SJCRH30 (cell line): ENCODE data around the gene ZMYND10. TPM values are rescaled to one million over a fixed set of nuclear protein-coding genes. Genes with fewer than 3 reads are reported as not detected.

ENCODE experiments used
- DNase-seq, 2 experiments: peaks; one replicate each; pipeline ENCODE4 v3.0.0-alpha.2; 2015 to 2020
- H3K27ac ChIP-seq: fragments of 250-450 bp; sonication (Bioruptor Pico); 2 replicates; pipeline ENCODE4 v1.5.1; 2020; ENCODE audit warnings: mild to moderate bottlenecking, moderate library complexity
- H3K27me3 ChIP-seq: fragments of 250-450 bp; sonication (Bioruptor Pico); 2 replicates; pipeline ENCODE4 v1.5.1; 2020; ENCODE audit warnings: mild to moderate bottlenecking, moderate library complexity
- H3K36me3 ChIP-seq: fragments of 250-450 bp; sonication (Bioruptor Pico); 2 replicates; pipeline ENCODE4 v1.5.1; 2020; ENCODE audit warnings: mild to moderate bottlenecking, moderate library complexity
- H3K4me1 ChIP-seq: fragments of 250-450 bp; sonication (Bioruptor Pico); 2 replicates; pipeline ENCODE4 v1.5.1; 2020; ENCODE audit warnings: mild to moderate bottlenecking, moderate library complexity
- H3K4me3 ChIP-seq: fragments of 250-450 bp; sonication (Bioruptor Pico); 2 replicates; pipeline ENCODE4 v1.5.1; 2020; ENCODE audit warnings: mild to moderate bottlenecking, moderate library complexity
- H3K9me3 ChIP-seq: fragments of 250-450 bp; sonication (Bioruptor Pico); replicated peaks from 2 replicates; pipeline ENCODE4 v1.5.1; 2020; ENCODE audit warnings: mild to moderate bottlenecking, moderate library complexity
- total RNA-seq: library from RNA; depleted of rRNA; stranded (reverse); fragments of >200 nt; shearing (Covaris generic); gene quantifications from 2 replicates; pipeline ENCODE4 v1.2.3, GENCODE V29; 2014

The ZMYND10 gene
- total RNA-seq, 1 experiment from 2014 or later: 0.99 TPM

DNA sequence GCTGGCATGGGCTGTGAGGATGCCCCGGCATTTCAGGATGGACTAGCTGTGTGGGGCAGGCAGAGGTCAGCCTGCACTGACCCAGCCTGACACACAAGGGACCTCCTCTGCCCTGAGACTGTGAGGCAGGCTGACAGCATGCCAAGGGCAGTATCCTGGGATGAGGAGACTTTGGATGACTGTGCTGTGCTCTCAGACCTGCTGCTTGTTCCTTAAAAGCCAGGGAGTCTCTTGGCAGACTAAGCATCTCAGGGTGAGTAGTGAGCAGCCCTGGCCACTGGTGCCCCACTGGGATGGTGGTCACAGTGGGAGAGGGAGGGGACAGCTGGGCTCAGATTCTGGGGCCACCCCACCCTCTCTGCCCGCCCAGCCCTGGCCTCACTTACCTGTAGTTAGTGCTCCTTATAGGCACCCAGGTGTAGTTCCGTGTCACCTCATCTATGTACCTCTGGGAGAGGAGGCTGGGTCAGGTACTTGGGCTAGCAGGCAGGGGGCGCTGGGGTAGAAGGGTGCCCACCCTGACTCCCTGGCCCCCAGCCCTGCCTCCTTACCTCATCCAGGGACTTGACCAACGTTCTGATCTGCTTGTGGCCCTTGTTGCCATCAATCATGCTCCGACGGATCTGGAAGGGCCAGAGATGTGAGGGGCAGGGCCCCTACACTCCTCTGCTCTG, 29.9 kb upstream of the ZMYND10 start:
- no peaks in the 10 kb centered on the region for H3K9me3 ChIP-seq
- H3K4me3 ChIP-seq: no peak overlapping the region
- H3K4me1 ChIP-seq: no peaks in the 10 kb centered on the region
- H3K27ac ChIP-seq: no peak overlapping the region
- DNase-seq: no peak
- no peaks in the 10 kb centered on the region for H3K36me3 ChIP-seq
- peaks cover 17% of the 10 kb centered on the region for H3K27me3 ChIP-seq

DNA sequence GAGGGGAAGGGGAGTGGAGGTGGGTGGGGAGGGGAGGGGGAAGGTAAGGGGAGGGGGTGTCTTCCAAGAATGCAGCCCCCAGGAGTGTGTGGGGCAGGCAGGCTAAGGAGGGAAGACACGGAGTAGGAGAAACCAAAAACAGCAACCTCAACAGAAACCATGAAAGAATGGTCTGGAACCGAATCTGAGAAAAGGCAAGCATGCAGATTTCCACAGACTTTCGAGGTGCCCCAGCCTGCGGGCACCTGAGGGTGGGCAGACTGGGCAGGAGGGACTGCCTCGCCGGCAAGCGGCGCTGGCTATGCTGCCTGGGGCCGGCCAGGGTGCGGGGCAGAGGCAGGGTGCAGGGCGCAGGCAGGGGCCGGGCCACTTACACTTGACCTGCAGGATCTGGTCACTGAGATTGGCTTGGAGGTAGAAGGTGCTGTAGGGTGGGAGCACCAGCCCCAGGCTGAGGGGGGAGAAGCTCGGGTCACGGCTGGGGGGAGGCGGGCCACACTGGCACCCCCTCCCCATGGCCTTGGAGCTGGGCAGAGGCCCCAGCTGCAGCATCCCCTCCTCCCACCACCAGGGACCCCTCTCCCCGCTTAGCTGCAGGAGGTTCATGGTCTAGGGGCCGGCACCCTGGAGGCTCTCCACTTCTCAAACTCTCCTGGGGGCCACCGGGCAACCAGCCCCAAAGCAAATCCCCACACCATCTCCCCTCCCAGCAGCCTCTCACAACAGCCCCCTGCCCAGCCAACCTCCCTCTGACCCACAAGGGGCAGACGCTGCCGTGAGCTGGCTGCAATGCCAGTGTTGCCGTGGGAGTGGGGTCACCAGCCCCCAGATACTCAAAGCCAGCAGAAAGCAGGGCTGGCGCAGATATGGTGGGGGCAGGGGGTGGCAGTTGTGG, 29.1 kb upstream of the ZMYND10 start:
- no peaks in the 10 kb centered on the region for H3K36me3 ChIP-seq
- no peak overlapping the region for H3K27ac ChIP-seq
- no peaks in the 10 kb centered on the region for H3K9me3 ChIP-seq
- H3K27me3 ChIP-seq: peaks cover 21% of the 10 kb centered on the region
- H3K4me3 ChIP-seq: no peak overlapping the region
- DNase-seq: no peak
- H3K4me1 ChIP-seq: no peaks in the 10 kb centered on the region

DNA sequence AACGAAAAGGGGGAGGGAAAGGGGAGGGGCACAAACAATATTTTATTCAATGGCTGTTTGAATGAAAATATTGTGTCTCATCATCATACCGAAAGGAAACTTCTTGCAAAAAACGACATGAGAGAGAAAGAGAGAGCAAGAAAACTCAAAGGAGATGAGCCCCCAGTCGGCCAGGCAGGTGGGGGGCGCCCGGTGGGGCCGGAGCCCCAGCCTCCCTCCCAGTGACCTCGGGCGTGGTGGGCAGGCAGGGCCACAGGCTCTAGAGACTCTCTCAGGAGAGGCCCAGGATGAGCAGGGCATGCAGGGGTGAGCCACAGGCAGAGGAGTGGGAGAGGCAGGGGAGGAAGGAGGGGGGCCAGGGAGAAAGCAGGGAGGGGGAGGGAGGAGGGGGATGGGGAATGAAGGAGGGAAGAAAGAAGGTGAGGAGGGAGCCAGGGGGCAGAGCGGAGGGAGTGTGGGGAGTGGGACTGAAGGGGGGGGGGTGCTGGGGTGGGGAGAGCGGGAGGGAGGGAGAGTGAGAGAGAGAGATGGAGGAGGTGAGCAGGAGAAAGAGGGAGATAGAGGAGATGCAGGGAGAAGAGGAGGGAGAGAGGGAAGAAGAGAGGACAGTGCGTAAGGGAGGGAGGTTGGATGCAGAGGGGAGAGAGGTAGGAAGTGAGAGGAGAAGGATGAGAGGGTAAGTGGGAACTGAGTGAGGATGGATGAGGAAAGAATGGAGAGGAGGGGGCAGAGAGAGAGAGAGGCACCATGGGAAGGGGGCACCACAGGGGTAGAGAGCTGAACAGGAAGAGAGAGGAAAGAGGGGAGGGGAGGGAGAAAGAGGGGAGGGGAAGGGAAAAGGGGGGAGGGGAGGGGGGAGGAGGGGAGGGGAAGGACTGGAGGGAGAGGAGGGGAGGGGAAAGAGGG, 27.9 kb upstream of the ZMYND10 start:
- Histone ChIP-seq H3K9me3 (no peaks in the 10 kb centered on the region), H3K4me1 (no peaks in the 10 kb centered on the region), H3K4me3 (no peak overlapping the region), H3K27me3 (peaks cover 23% of the 10 kb centered on the region), H3K36me3 (no peaks in the 10 kb centered on the region), H3K27ac (no peak overlapping the region)
- no peak for DNase-seq

DNA sequence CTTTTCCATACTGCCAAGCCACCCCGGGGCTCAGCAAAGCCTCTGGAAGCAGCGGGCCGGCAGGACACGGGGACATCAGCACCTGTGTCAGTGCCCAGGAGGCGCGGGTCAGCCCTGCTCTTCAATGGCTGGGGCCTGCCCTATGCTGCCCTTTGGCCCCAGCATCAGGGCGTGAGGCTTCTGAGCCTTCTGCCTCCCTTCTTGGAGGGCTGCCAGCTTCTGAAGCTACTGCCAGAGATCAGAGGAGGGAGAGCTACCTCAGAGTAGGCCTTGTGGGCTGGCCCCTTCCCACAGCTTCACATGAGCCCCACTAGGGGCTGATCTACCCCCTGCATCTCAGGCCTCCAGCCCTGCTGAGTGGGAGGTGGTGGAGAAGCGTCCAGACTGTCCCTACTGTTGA, 26.8 kb upstream of the ZMYND10 start:
- no peak overlapping the region for H3K4me3 ChIP-seq
- H3K36me3 ChIP-seq: no peaks in the 10 kb centered on the region
- H3K27me3 ChIP-seq: peaks cover 23% of the 10 kb centered on the region
- H3K4me1 ChIP-seq: no peaks in the 10 kb centered on the region
- no peak overlapping the region for H3K27ac ChIP-seq
- H3K9me3 ChIP-seq: no peaks in the 10 kb centered on the region
- peak in 1 of 2 experiments; percentile 22 for DNase-seq

DNA sequence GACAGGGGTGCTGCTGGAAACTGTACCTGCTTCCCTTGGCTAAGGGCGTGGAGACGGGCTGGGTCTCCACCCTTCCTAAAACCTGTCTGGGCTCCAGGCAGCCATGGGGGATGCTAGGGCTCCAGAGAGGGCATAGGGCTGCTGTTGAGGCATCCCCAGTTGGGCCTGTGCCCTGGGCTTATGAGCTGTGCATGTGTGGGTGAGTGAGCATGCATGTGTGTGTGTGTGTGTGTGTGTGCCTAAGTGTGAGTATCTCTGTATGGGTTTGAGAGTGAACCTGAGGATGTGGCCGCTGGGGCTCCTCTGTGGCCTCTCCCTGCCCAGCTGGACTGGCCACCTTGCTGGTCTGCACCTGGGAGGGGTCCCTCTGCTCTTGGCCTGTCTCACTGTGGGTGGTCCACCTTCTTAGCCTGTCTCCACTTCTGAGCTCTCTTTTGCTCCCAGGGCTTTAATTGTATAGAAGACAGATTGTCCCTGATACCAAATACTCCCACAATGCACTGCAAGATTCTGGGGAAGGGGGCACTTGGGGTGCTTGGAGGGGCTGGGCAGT, 25.7 kb upstream of the ZMYND10 start:
- DNase-seq: no peak
- H3K27ac ChIP-seq: no peak overlapping the region
- no peak overlapping the region for H3K4me3 ChIP-seq
- no peaks in the 10 kb centered on the region for H3K4me1 ChIP-seq
- peaks cover 23% of the 10 kb centered on the region for H3K27me3 ChIP-seq
- no peaks in the 10 kb centered on the region for H3K9me3 ChIP-seq
- H3K36me3 ChIP-seq: no peaks in the 10 kb centered on the region

DNA sequence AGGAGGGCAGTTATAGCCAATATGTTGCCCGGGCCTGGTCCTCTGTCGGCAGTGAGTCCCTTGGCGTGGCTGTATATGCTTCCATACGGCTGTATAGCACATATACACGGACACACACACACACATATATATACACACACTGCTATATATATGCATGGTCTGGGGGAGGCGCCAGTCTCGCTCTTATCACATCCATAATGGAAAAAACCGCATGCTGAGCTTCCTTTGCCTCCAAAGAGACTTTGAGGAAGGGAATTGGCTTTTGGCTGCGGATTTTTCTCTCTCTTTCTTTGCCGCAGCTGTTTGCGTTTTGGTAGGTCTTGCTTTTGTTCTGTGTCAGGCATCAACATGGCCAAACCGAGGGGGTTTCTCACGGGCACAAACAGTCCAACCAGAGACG, 25.1 kb upstream of the ZMYND10 start:
- Histone ChIP-seq H3K4me3 (no peak overlapping the region), H3K27me3 (peaks cover 23% of the 10 kb centered on the region), H3K4me1 (no peaks in the 10 kb centered on the region), H3K36me3 (no peaks in the 10 kb centered on the region), H3K9me3 (no peaks in the 10 kb centered on the region), H3K27ac (no peak overlapping the region)
- DNase-seq: peak in 1 of 2 experiments; percentile 36

DNA sequence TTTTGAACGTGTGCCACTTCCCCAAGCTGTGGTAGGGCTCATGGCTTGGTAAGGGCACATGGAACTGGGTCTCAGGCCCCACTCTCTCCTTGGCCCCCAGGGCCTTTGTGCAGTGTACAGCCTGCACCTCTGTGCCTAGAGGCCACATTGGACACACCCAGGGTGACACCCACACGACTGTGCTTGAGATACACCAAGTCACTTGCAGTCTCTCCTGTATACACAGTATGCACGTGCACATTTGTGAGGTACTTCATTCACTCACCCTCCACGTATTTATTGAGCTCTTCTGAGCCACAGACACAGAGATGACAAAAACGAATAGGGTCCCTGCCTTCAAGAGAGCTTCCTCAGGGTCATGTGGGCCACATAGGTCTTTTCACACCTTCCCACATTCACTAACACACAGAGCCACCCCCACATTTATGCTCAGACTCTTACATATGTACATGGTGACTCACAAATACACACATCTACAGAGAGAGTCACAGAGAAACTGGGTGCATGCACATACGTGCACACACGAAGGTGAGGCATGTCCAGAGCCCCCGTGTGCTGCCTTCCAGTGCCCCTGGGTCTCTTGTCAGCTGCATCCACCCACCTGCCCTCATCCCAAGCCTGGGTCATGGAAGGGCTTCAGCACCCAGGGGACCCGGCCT, 23.6 kb upstream of the ZMYND10 start:
- no peak overlapping the region for H3K27ac ChIP-seq
- no peaks in the 10 kb centered on the region for H3K36me3 ChIP-seq
- H3K4me3 ChIP-seq: no peak overlapping the region
- H3K4me1 ChIP-seq: no peaks in the 10 kb centered on the region
- peaks cover 23% of the 10 kb centered on the region for H3K27me3 ChIP-seq
- no peaks in the 10 kb centered on the region for H3K9me3 ChIP-seq
- no peak for DNase-seq

DNA sequence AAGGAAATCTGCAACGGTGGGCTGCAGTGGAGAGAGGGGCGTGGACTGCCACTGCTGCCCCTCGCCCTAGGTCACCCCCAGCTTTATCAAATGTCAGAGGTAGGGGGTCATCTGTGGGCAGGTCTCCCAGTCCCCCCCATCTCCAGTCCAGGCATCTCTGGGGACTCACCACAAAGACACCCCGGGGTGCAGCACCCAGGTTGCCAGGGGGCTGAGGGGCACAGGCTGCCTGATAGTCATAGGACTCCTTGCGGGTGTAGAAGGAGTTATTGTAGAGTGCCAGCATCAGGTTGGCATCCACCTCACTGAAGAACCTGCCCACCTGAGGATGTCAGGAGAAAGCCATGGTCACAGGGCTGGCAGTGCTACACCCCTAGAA, 20.3 kb upstream of the ZMYND10 start:
- Histone ChIP-seq H3K4me1 (no peaks in the 10 kb centered on the region), H3K27me3 (peaks cover 11% of the 10 kb centered on the region), H3K9me3 (no peaks in the 10 kb centered on the region), H3K27ac (no peak overlapping the region), H3K36me3 (no peaks in the 10 kb centered on the region), H3K4me3 (no peak overlapping the region)
- DNase-seq: no peak

DNA sequence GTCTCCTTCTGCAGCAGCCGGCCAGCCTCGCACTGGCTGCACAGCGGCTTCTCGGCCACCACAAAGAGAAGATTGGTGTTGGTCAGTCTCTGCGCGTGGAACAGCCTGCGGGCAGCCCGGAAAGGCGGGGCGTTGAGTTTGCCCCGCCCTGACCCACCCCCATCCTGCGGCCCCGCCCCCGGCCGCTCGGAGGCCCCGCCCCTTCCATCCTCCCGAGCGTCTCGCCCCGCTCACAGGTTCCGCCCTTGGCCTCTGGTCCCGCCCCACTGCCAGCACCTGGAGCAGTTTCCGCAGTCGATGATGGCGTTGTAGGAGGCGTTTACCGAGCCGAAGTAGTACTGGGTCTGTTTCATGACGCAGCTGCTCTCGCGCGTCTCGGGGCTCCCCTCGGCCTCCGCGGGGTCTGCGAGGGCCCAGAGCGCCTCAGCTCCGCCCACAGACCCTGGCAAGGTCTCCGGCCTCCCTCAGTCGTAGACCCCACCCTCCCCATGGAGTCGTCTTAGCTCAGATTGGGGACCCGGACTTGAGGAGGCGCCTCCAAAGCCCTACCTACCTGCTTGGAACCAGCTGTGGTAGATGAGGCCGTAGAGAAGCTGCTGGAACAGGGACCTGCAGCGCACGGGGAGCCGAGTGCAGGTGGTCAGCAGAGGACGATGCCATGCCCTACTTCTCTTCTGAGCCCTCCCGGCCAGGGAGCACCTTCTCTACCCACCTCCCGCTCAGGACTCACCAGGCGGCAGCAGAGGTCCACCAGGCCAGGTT, 19.7 kb upstream of the ZMYND10 start:
- no peak for DNase-seq
- Histone ChIP-seq H3K4me3 (no peak overlapping the region), H3K27me3 (0 out of 2 replicates have a peak, but pooled peaks cover 6% of the 10 kb centered on the region), H3K4me1 (no peaks in the 10 kb centered on the region), H3K27ac (no peak overlapping the region), H3K9me3 (no peaks in the 10 kb centered on the region), H3K36me3 (no peaks in the 10 kb centered on the region)

DNA sequence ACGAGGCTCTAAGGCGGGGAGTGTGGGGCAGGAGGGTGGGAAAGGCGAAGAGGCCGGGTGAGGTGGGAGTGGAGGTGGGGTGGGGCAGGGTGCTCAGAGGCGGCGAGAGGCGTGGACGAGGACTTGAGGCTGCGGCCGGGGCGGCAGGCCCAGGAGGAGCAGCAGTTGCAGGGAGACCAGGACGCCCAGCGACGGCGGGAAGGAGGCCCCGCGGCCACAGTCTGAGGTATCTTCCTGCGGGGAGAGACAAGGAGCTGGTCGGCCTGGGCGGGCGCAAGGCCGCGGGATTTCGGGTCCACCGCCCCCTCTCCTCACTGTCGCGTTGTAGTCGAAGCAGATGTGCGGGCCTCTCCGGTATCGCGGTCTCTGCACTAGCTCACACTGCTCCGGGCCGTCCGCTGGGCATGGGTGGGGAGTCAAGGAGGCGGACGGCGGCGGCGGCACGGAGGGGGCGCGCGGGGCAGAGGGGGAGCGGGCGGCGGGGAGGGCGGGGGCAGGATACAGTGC, 19.1 kb upstream of the ZMYND10 start:
- Histone ChIP-seq H3K36me3 (no peaks in the 10 kb centered on the region), H3K4me1 (no peaks in the 10 kb centered on the region), H3K27me3 (0 out of 2 replicates have a peak, but pooled peaks cover 2% of the 10 kb centered on the region), H3K4me3 (no peak overlapping the region), H3K27ac (no peak overlapping the region), H3K9me3 (no peaks in the 10 kb centered on the region)
- DNase-seq: no peak

DNA sequence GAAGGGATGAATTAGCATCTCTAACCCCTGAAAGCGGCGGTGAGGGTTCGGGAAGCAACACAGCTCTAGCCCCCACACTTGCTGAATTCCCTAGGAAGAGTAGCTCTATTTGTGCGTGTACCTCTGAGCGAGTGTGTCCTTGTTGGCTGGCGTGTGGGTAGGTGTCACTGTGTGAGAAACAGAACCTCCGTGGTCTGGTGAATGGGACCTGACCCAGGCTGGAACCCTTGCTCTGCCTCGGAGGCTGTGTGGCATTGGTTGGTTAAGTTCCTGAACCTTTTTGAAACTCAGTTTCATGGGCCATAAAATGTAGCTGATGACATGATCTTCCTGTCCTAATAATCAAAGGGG, 14.2 kb upstream of the ZMYND10 start:
- H3K4me3 ChIP-seq: peak overlapping the region; percentile 90
- H3K9me3 ChIP-seq: no peaks in the 10 kb centered on the region
- no peak overlapping the region for H3K27ac ChIP-seq
- peaks cover 4% of the 10 kb centered on the region for H3K36me3 ChIP-seq
- no peak for DNase-seq
- H3K27me3 ChIP-seq: no peaks in the 10 kb centered on the region
- peaks cover 3% of the 10 kb centered on the region for H3K4me1 ChIP-seq

DNA sequence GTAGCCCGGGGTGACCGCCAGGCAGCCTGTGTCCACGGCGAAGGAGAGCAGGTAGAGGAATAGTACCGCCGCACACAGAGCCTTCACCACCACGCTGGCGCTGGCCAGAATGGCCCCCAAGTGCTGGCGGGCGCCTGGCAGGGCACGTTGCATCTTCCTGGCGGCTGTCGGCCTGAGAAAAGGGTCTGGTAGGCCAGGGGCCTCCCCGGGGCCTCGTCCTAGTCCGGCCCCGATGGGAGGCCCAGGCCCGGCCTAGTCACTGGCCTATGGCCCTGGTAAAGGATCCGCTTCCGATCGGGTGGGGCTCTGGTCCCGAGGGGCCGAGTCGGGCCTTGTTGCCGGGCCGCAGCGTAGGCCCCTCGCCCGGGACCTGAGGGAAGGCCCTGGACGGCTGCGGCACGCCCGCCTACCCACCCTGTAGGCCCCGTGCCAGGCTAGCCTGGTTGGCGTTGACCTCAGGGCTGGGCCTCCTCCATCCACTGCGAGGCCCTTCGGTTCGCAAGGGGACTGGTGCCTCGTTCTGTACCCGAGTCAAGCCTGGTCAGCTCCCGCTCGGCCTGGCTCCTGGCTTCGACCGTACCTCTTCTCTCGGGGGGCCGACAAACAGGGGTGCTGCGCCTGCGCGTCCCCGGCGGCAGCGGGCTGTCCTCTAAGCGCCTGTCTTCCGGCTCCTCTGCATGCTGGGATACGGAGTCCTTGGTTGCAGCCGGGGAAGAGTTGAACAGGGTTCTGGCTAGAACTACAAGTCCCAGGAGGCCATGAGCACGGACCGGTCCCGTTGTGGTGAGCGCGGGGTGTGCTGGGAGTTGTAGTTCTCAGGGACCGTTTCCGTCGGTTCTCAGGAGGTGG, 13.6 kb upstream of the ZMYND10 start, which contains the start of gene TMEM115:
Gene TMEM115 (minus strand): TSS at position 611 of the 849 bp plus-strand sequence. CDS start 458 bp downstream, at position 153.
- Histone ChIP-seq H3K27ac (peak within 1 kb of the TSS; percentile 56), H3K9me3 (no peaks in the 10 kb centered on the region), H3K4me3 (peak within 1 kb of the TSS; percentile 90), H3K4me1 (peaks cover 3% of the 10 kb centered on the region), H3K27me3 (no peaks in the 10 kb centered on the region), H3K36me3 (peaks cover 8% of the 10 kb centered on the region)
- peak; percentile 98 for DNase-seq
